ENCODE results near the gene STRBP. TPM values are rescaled to one million over a fixed set of nuclear protein-coding genes. Genes with fewer than 3 reads are reported as not detected.
A peak's percentile ranks its signal among the peaks of the same experiment; 100 is the strongest.

Gene STRBP
- total and polyA plus RNA-seq, 2 of the 8 experiments (the other 6 are each of a cell fraction or from before 2014, with no cell fraction given): 29.7 to 105 TPM

DNA sequence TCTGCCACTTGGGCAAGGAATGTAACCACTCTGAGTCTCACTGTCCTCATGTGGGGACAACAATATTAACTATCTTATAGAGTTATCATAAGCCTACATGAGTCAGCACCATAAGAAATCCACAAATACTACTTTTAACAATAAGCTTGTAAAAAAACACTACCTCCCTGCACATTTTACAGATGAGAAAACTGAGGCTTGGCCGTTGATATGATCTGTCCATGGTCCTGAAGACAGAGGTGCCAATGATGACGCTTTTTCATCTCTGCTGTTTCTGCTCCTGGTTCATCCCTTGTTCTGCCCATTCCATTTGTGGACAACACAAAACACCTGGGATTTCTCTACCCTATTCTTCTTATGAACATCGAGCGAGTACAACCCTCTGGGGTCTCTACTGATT, 23.4 kb upstream of the STRBP start:
- H3K18ac ChIP-seq (ENCODE audit: extremely low read depth, low read length): no peak overlapping the region
- no peaks in the 10 kb centered on the region for H3K27me3 ChIP-seq (replicated peaks in 1 of 4; ENCODE audit: control insufficient read depth in 3 of 4, extremely low read depth in 1 of 4, insufficient read depth in 3 of 4, low read length in 3 of 4)
- no peak overlapping the region for H3K4ac ChIP-seq (replicated peaks; ENCODE audit: insufficient read length, low read depth, low read length)
- ChIA-PET CTCF (ENCODE audit: partially characterized antibody) (interaction anchor here (0.8 to 1.8 kb wide), 6 partner anchors 10 to 189 kb away, joined by 3 to 4 read pairs (median 4); no protein-coding TSS in a partner anchor), POLR2A (ENCODE audit: partially characterized antibody) (interaction anchor here (1.4 kb wide), 1 partner anchor 19 kb away, joined by 3 read pairs; no protein-coding TSS in a partner anchor)
- no peak overlapping the region for H2BK120ac ChIP-seq (replicated peaks; ENCODE audit: low read depth, low read length)
- no peak overlapping the region for H4K91ac ChIP-seq (replicated peaks; ENCODE audit: insufficient read length, low read length)
- H4K5ac ChIP-seq (ENCODE audit: insufficient read length, low read depth, low read length): no peak overlapping the region
- no peak overlapping the region for H3K14ac ChIP-seq (ENCODE audit: insufficient read length)
- H3K23ac ChIP-seq (ENCODE audit: insufficient read length): no peak overlapping the region
- 94% methylated on average over 4 of the region's 4 CpGs; no CpG with 5 or more reads in 1 of the 2 experiments for WGBS, 2 experiments (ENCODE audit: extremely low coverage in 1 of 2, insufficient coverage in 1 of 2, insufficient read length in 1 of 2, insufficient replicate concordance in 2 of 2, low coverage in 1 of 2, low lambda C conversion rate in 2 of 2, missing lambda C conversion rate in 1 of 2)
- no peak overlapping the region for H2BK5ac ChIP-seq (ENCODE audit: low read depth, low read length)
- no peaks in the 10 kb centered on the region for H3K4me1 ChIP-seq (replicated peaks in 1 of 4; ENCODE audit: control insufficient read depth in 3 of 4, insufficient read depth in 4 of 4, low read length in 3 of 4)
- H2BK20ac ChIP-seq (ENCODE audit: low read length): no peak overlapping the region
- no peak overlapping the region for H3K27ac ChIP-seq (ENCODE audit: low read depth, low read length)
- no peak overlapping the region for H3K56ac ChIP-seq (replicated peaks; ENCODE audit: insufficient read length, low read depth, low read length)
- no peaks in the 10 kb centered on the region for H3K23me2 ChIP-seq (ENCODE audit: low read depth, low read length)
- H2BK15ac ChIP-seq (ENCODE audit: low read length): no peak overlapping the region
- H3K79me2 ChIP-seq (ENCODE audit: control insufficient read depth in 1 of 2, insufficient read depth in 2 of 2, low read length in 2 of 2): no peaks in the 10 kb centered on the region
- H3K79me1 ChIP-seq (ENCODE audit: low read depth, low read length): no peaks in the 10 kb centered on the region
- H4K8ac ChIP-seq (ENCODE audit: extremely low read depth, insufficient read depth, low read length): no peak overlapping the region
- TF ChIP-seq HDAC2 (IDR thresholded peaks at IDR 0.05; ENCODE audit: borderline replicate concordance in 1 of 2, low read depth in 2 of 2, low read length in 2 of 2): peak in 1 of 2 experiments; percentile 64; a peak in 1 of 4 replicates
- no peak for TF ChIP-seq JUN (IDR thresholded peaks at IDR 0.05; ENCODE audit: low read depth, low read length)
- no peak for TF ChIP-seq CBX5 (IDR thresholded peaks at IDR 0.05; ENCODE audit: low read depth, low read length)
- TF ChIP-seq KDM1A (IDR thresholded peaks at IDR 0.05; ENCODE audit: borderline replicate concordance, low read length): peak; percentile 96
- no peak overlapping the region for H3K4me2 ChIP-seq (ENCODE audit: insufficient read depth in 1 of 2, low read depth in 2 of 2, low read length in 2 of 2)
- no peaks in the 10 kb centered on the region for H4K20me1 ChIP-seq (replicated peaks in 1 of 2; ENCODE audit: control insufficient read depth in 1 of 2, insufficient read depth in 2 of 2, low read length in 2 of 2)
- no peak overlapping the region for H3K9ac ChIP-seq (replicated peaks in 1 of 4; ENCODE audit: extremely low read depth in 1 of 4, low read depth in 3 of 4, low read length in 3 of 4)
- H3K9me3 ChIP-seq (ENCODE audit: insufficient read depth in 2 of 2, low read depth in 1 of 2, low read length in 1 of 2): no peaks in the 10 kb centered on the region
- DNase-seq (ENCODE audit: low read depth in 1 of 2, low spot score in 2 of 2) (no peak), FAIRE-seq (no peak)
- no peaks in the 10 kb centered on the region for H3K36me3 ChIP-seq (ENCODE audit: control insufficient read depth in 2 of 4, insufficient read depth in 4 of 4, low read length in 3 of 4)
- no peak overlapping the region for H2AFZ ChIP-seq (ENCODE audit: low read length)
- H3K4me3 ChIP-seq (ENCODE audit: extremely low read depth in 1 of 4, insufficient read depth in 2 of 4, low read depth in 3 of 4, low read length in 4 of 4): no peak overlapping the region
- H2BK12ac ChIP-seq (ENCODE audit: low read depth, low read length): no peak overlapping the region
- H2AK5ac ChIP-seq (ENCODE audit: low read depth, low read length): no peak overlapping the region

Data from H1 (cell line).